ENCODE data around the gene DNAJC25. TPM values are rescaled to one million over a fixed set of nuclear protein-coding genes. Genes with fewer than 3 reads are reported as not detected.
A peak's percentile ranks its signal among the peaks of the same experiment; 100 is the strongest.
"Not testable (repeated sequence)": the region's sequence is repeated elsewhere in the genome, so short reads cannot be mapped to it uniquely, and the experiment has no call there.

Gene DNAJC25
- total and polyA plus RNA-seq, 2 donors (not counting 1 experiment from before 2014, with no cell fraction given) = 7.3 to 10.6 TPM

DNA sequence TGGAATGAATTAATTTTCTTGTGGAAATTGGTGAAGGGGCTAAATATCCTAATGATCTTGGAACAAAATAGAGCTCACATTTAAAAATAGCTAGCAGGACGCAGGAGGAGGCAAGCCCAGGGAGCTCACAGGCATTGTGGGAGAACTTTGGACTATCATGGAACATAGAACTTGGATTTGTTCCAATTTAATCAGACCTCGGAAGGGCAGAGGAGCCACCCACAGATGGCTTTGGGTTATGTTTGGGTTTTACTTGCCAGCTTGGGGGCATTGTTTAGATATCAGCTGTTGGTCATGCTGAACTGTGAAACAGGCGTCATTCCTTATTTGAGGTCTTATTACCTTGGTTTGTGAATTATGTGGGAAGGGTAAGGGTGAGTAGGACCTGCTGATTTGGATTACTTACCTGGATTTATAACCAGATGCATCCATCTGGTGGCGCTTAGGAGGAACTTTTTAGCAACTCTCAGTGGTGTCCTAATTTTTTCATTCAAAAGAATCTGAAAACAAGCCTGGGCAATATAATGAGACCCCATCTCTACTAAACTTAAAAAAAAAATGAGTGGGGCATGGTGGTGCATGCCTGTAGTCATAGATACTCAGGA, 17.6 kb upstream of the DNAJC25 start:
- Histone ChIP-seq H3K79me2 (ENCODE audit: control insufficient read depth, insufficient read depth, low read length) (no peaks in the 10 kb centered on the region), H3K4me3 (replicated peaks in 1 of 4; ENCODE audit: control extremely low read depth in 1 of 4, insufficient read depth in 1 of 4, low read depth in 3 of 4, low read length in 4 of 4) (no peak overlapping the region), H3K9me3 (ENCODE audit: control insufficient read depth, insufficient read depth, low read depth, low read length) (no peaks in the 10 kb centered on the region), H2AFZ (ENCODE audit: low read length) (no peak overlapping the region), H3K9ac (ENCODE audit: insufficient read depth, low read length) (no peak overlapping the region), H3K4me2 (ENCODE audit: extremely low read depth, insufficient read depth, low read length) (no peak overlapping the region), H3K36me3 (ENCODE audit: control insufficient read depth, insufficient read depth, low read length) (no peaks in the 10 kb centered on the region), H3K4me1 (ENCODE audit: control insufficient read depth, extremely low read depth, insufficient read depth, low read length) (no peaks in the 10 kb centered on the region), H4K20me1 (ENCODE audit: control insufficient read depth, extremely low read depth, insufficient read depth, low read length) (no peaks in the 10 kb centered on the region), H3K27ac (ENCODE audit: insufficient read depth, low read length) (no peak overlapping the region), H3K27me3 (ENCODE audit: control insufficient read depth, insufficient read depth, low read length) (peaks cover 14% of the 10 kb centered on the region)
- TF ChIP-seq EZH2 (IDR thresholded peaks at IDR 0.05; ENCODE audit: low read length, missing control alignments) = no peak
- TF ChIP-seq, protein P1, sequence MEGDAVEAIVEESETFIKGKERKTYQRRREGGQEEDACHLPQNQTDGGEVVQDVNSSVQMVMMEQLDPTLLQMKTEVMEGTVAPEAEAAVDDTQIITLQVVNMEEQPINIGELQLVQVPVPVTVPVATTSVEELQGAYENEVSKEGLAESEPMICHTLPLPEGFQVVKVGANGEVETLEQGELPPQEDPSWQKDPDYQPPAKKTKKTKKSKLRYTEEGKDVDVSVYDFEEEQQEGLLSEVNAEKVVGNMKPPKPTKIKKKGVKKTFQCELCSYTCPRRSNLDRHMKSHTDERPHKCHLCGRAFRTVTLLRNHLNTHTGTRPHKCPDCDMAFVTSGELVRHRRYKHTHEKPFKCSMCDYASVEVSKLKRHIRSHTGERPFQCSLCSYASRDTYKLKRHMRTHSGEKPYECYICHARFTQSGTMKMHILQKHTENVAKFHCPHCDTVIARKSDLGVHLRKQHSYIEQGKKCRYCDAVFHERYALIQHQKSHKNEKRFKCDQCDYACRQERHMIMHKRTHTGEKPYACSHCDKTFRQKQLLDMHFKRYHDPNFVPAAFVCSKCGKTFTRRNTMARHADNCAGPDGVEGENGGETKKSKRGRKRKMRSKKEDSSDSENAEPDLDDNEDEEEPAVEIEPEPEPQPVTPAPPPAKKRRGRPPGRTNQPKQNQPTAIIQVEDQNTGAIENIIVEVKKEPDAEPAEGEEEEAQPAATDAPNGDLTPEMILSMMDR (conservative IDR thresholded peaks at IDR 0.05 in 1 of 2, IDR thresholded peaks at IDR 0.05 in 1 of 2; ENCODE audit: low read depth in 1 of 2, low read length in 2 of 2) = no peak
- DNase-seq (ENCODE audit: low read depth in 2 of 2) = no peak

GRCh38 chr9:111615928-111616327, 15.2 kb upstream of the DNAJC25 start:
- H3K9ac ChIP-seq (ENCODE audit: insufficient read depth, low read length) = no peak overlapping the region
- H3K4me3 ChIP-seq (replicated peaks in 1 of 4; ENCODE audit: control extremely low read depth in 1 of 4, insufficient read depth in 1 of 4, low read depth in 3 of 4, low read length in 4 of 4) = no peak overlapping the region
- no peak overlapping the region for H2AFZ ChIP-seq (ENCODE audit: low read length)
- TF ChIP-seq, protein P1 (conservative IDR thresholded peaks at IDR 0.05 in 1 of 2, IDR thresholded peaks at IDR 0.05 in 1 of 2; ENCODE audit: low read depth in 1 of 2, low read length in 2 of 2) = no peak
- TF ChIP-seq EZH2 (IDR thresholded peaks at IDR 0.05; ENCODE audit: low read length, missing control alignments) = no peak
- DNase-seq (ENCODE audit: low read depth in 2 of 2) = peak in 1 of 2 donors; percentile 43
- H3K4me2 ChIP-seq (ENCODE audit: extremely low read depth, insufficient read depth, low read length) = no peak overlapping the region
- no peaks in the 10 kb centered on the region for H4K20me1 ChIP-seq (ENCODE audit: control insufficient read depth, extremely low read depth, insufficient read depth, low read length)
- no peaks in the 10 kb centered on the region for H3K36me3 ChIP-seq (ENCODE audit: control insufficient read depth, insufficient read depth, low read length)
- H3K4me1 ChIP-seq (ENCODE audit: control insufficient read depth, extremely low read depth, insufficient read depth, low read length) = no peaks in the 10 kb centered on the region
- no peak overlapping the region for H3K27ac ChIP-seq (ENCODE audit: insufficient read depth, low read length)
- H3K79me2 ChIP-seq (ENCODE audit: control insufficient read depth, insufficient read depth, low read length) = no peaks in the 10 kb centered on the region
- H3K27me3 ChIP-seq (ENCODE audit: control insufficient read depth, insufficient read depth, low read length) = peaks cover 9% of the 10 kb centered on the region
- no peaks in the 10 kb centered on the region for H3K9me3 ChIP-seq (ENCODE audit: control insufficient read depth, insufficient read depth, low read depth, low read length)

- DNase-seq (ENCODE audit: low read depth in 2 of 2); H3K79me2 ChIP-seq (ENCODE audit: control insufficient read depth, insufficient read depth, low read length); H3K27me3 ChIP-seq (ENCODE audit: control insufficient read depth, insufficient read depth, low read length); H3K9ac ChIP-seq (ENCODE audit: insufficient read depth, low read length); H2AFZ ChIP-seq (ENCODE audit: low read length); H3K4me2 ChIP-seq (ENCODE audit: extremely low read depth, insufficient read depth, low read length); H3K4me1 ChIP-seq (ENCODE audit: control insufficient read depth, extremely low read depth, insufficient read depth, low read length); H3K9me3 ChIP-seq (ENCODE audit: control insufficient read depth, insufficient read depth, low read depth, low read length); H3K27ac ChIP-seq (ENCODE audit: insufficient read depth, low read length); H3K36me3 ChIP-seq (ENCODE audit: control insufficient read depth, insufficient read depth, low read length); H4K20me1 ChIP-seq (ENCODE audit: control insufficient read depth, extremely low read depth, insufficient read depth, low read length); H3K4me3 ChIP-seq (replicated peaks in 1 of 4; ENCODE audit: control extremely low read depth in 1 of 4, insufficient read depth in 1 of 4, low read depth in 3 of 4, low read length in 4 of 4): not testable (repeated sequence)
Observed at GRCh38 chr9:111617349-111617748, 13.8 kb upstream of the DNAJC25 start.
